Activated CD4-positive, alpha-beta T cell treated with anti-CD3 and anti-CD28 coated beads for 36 hours (primary cell): ENCODE results near the gene UVRAG. TPM values are rescaled to one million over a fixed set of nuclear protein-coding genes. Genes with fewer than 3 reads are reported as not detected.

ENCODE experiments used
- ATAC-seq: fragments of 200-7000 bp; cut with Tn5 transposase; one replicate; pipeline ENCODE4 v1.10.0; 2021; ENCODE audit warnings: mild to moderate bottlenecking, moderate library complexity
- CTCF ChIA-PET: fragments of 350-600 bp; sonication (Branson Sonifier 250); formaldehyde crosslinking; loops from one replicate; lab custom pipeline; 2021; ENCODE audit warnings: antibody characterized with exemption; lab: Charles Lee
- POLR2A ChIA-PET: fragments of 350-600 bp; sonication (Branson Sonifier 250); formaldehyde crosslinking; loops from one replicate; lab custom pipeline; 2021; ENCODE audit warnings: antibody characterized with exemption, inconsistent platforms; lab: Charles Lee
- DNase-seq: peaks from one replicate; pipeline ENCODE4 v3.0.0-alpha.2; 2020
- H3K27ac Mint-ChIP-seq: one replicate; pipeline ENCODE4 v1.8.0; 2021; ENCODE audit warnings: mixed read lengths
- H3K27me3 Mint-ChIP-seq: one replicate; pipeline ENCODE4 v1.8.0; 2021; ENCODE audit warnings: mixed read lengths
- H3K36me3 Mint-ChIP-seq: one replicate; pipeline ENCODE4 v1.8.0; 2021; ENCODE audit warnings: low read depth, mixed read lengths
- H3K4me1 Mint-ChIP-seq: one replicate; pipeline ENCODE4 v1.8.0; 2021; ENCODE audit warnings: mixed read lengths
- H3K4me3 Mint-ChIP-seq: one replicate; pipeline ENCODE4 v1.8.0; 2021; ENCODE audit warnings: mild to moderate bottlenecking, moderate library complexity, mixed read lengths
- H3K9me3 Mint-ChIP-seq: one replicate; pipeline ENCODE4 v1.8.0; 2021; ENCODE audit warnings: low read depth, mixed read lengths
- intact Hi-C, 2 experiments: fragments of 100-400 bp; cut with DNase I in 1 of 2; cut with micrococcal nuclease in 1 of 2; formaldehyde crosslinking; loops; one replicate each; pipeline versions ENCODE4 v1.14.2 to v1.15.1; 2022 to 2024; cut with DNase I, micrococcal nuclease
- total RNA-seq, 2 experiments: library from RNA; stranded (reverse); gene quantifications; one replicate each; pipeline ENCODE4 v1.2.3, GENCODE V29; 2021

UVRAG gene
- total RNA-seq, 2 experiments from 2014 or later, result 11.4 to 13.4 TPM

GRCh38 chr11:76090821-76091220 lies 275.8 kb downstream of the UVRAG start:
- peaks cover 30% of the 10 kb centered on the region for H3K36me3 Mint-ChIP-seq
- no peak for ATAC-seq
- no peak overlapping the region for H3K4me3 Mint-ChIP-seq
- peaks cover 15% of the 10 kb centered on the region for H3K9me3 Mint-ChIP-seq
- no peaks in the 10 kb centered on the region for H3K4me1 Mint-ChIP-seq
- intact Hi-C loops, result no loop called here
- POLR2A ChIA-PET, result no interaction called here
- no peak for DNase-seq
- H3K27ac Mint-ChIP-seq, result no peak overlapping the region
- no peaks in the 10 kb centered on the region for H3K27me3 Mint-ChIP-seq
- CTCF ChIA-PET, result interaction anchor here (1.5 kb wide), 1 partner anchor 13 kb away, joined by 5 read pairs; no protein-coding TSS in a partner anchor

- DNase-seq (no peak), ATAC-seq (no peak)
- Mint-ChIP-seq H3K36me3 (peaks cover 15% of the 10 kb centered on the region), H3K4me3 (no peak overlapping the region), H3K27me3 (no peaks in the 10 kb centered on the region), H3K9me3 (peaks cover 7% of the 10 kb centered on the region), H3K4me1 (no peaks in the 10 kb centered on the region), H3K27ac (no peak overlapping the region)
- intact Hi-C loops, result no loop called here
- POLR2A ChIA-PET, result no interaction called here
- CTCF ChIA-PET, result interaction anchor here (0.6 to 1.5 kb wide), 4 partner anchors 9 to 372 kb away, joined by 3 to 4 read pairs (median 3); no protein-coding TSS in a partner anchor
Observed at GRCh38 chr11:76094740-76095139, 279.7 kb downstream of the UVRAG start.

GRCh38 chr11:76095891-76096290 lies 280.9 kb downstream of the UVRAG start:
- no peak for ATAC-seq
- Mint-ChIP-seq H3K4me3 (no peak overlapping the region), H3K27ac (no peak overlapping the region), H3K9me3 (peaks cover 2% of the 10 kb centered on the region), H3K4me1 (no peaks in the 10 kb centered on the region), H3K27me3 (no peaks in the 10 kb centered on the region), H3K36me3 (peaks cover 4% of the 10 kb centered on the region)
- POLR2A ChIA-PET, result no interaction called here
- DNase-seq, result no peak
- CTCF ChIA-PET, result interaction anchor here (1.0 to 1.5 kb wide), 5 partner anchors 9 to 373 kb away, joined by 3 to 4 read pairs (median 3); no protein-coding TSS in a partner anchor
- intact Hi-C loops, result no loop called here

- no peaks in the 10 kb centered on the region for H3K27me3 Mint-ChIP-seq
- ATAC-seq, result no peak
- peaks cover 3% of the 10 kb centered on the region for H3K36me3 Mint-ChIP-seq
- H3K9me3 Mint-ChIP-seq, result peaks cover 2% of the 10 kb centered on the region
- H3K4me3 Mint-ChIP-seq, result no peak overlapping the region
- ChIA-PET CTCF (interaction anchor here (1.0 to 1.5 kb wide), 2 partner anchors 8 to 20 kb away, joined by 3 read pairs; no protein-coding TSS in a partner anchor), POLR2A (no interaction called here)
- no peak for DNase-seq
- no peak overlapping the region for H3K27ac Mint-ChIP-seq
- intact Hi-C loops, result no loop called here
- no peaks in the 10 kb centered on the region for H3K4me1 Mint-ChIP-seq
Observed at GRCh38 chr11:76096552-76096951, 281.5 kb downstream of the UVRAG start.

- Mint-ChIP-seq H3K4me3 (no peak overlapping the region), H3K9me3 (no peaks in the 10 kb centered on the region), H3K36me3 (no peaks in the 10 kb centered on the region), H3K27me3 (no peaks in the 10 kb centered on the region), H3K27ac (no peak overlapping the region), H3K4me1 (no peaks in the 10 kb centered on the region)
- DNase-seq, result no peak
- ChIA-PET POLR2A (no interaction called here), CTCF (no interaction called here)
- intact Hi-C loops, result no loop called here
- no peak for ATAC-seq
Observed at GRCh38 chr11:76102802-76103201, 287.8 kb downstream of the UVRAG start.

GRCh38 chr11:76103460-76103859 lies 288.4 kb downstream of the UVRAG start:
- POLR2A ChIA-PET, result no interaction called here
- Mint-ChIP-seq H3K27me3 (no peaks in the 10 kb centered on the region), H3K9me3 (no peaks in the 10 kb centered on the region), H3K27ac (no peak overlapping the region), H3K4me1 (no peaks in the 10 kb centered on the region), H3K36me3 (no peaks in the 10 kb centered on the region), H3K4me3 (no peak overlapping the region)
- intact Hi-C loops, result no loop called here
- ATAC-seq, result no peak
- CTCF ChIA-PET, result no interaction called here
- no peak for DNase-seq

GRCh38 chr11:76104285-76104684 lies 289.3 kb downstream of the UVRAG start:
- ATAC-seq (no peak), DNase-seq (no peak)
- H3K27me3 Mint-ChIP-seq, result no peaks in the 10 kb centered on the region
- no peak overlapping the region for H3K4me3 Mint-ChIP-seq
- intact Hi-C loops, result no loop called here
- CTCF ChIA-PET, result interaction anchor here (1.5 to 2.1 kb wide), 2 partner anchors 8 to 48 kb away, joined by 3 to 5 read pairs; no protein-coding TSS in a partner anchor
- POLR2A ChIA-PET, result no interaction called here
- no peaks in the 10 kb centered on the region for H3K36me3 Mint-ChIP-seq
- H3K27ac Mint-ChIP-seq, result no peak overlapping the region
- H3K9me3 Mint-ChIP-seq, result no peaks in the 10 kb centered on the region
- H3K4me1 Mint-ChIP-seq, result no peaks in the 10 kb centered on the region

- Mint-ChIP-seq H3K27ac (no peak overlapping the region), H3K4me3 (no peak overlapping the region), H3K27me3 (no peaks in the 10 kb centered on the region), H3K9me3 (no peaks in the 10 kb centered on the region), H3K4me1 (no peaks in the 10 kb centered on the region), H3K36me3 (no peaks in the 10 kb centered on the region)
- no peak for ATAC-seq
- ChIA-PET POLR2A (no interaction called here), CTCF (interaction anchor here (1.5 to 2.1 kb wide), 2 partner anchors 10 to 47 kb away, joined by 3 to 5 read pairs; no protein-coding TSS in a partner anchor)
- no peak for DNase-seq
- intact Hi-C loops, result no loop called here
Observed at GRCh38 chr11:76105637-76106036, 290.6 kb downstream of the UVRAG start.

GRCh38 chr11:76107971-76108370 lies 293.0 kb downstream of the UVRAG start:
- Mint-ChIP-seq H3K27me3 (no peaks in the 10 kb centered on the region), H3K36me3 (peaks cover 2% of the 10 kb centered on the region), H3K4me3 (no peak overlapping the region), H3K4me1 (no peaks in the 10 kb centered on the region), H3K9me3 (no peaks in the 10 kb centered on the region), H3K27ac (no peak overlapping the region)
- intact Hi-C loops, result no loop called here
- ChIA-PET CTCF (no interaction called here), POLR2A (no interaction called here)
- ATAC-seq (no peak), DNase-seq (no peak)

- no peaks in the 10 kb centered on the region for H3K27me3 Mint-ChIP-seq
- H3K4me3 Mint-ChIP-seq, result no peak overlapping the region
- peaks cover 11% of the 10 kb centered on the region for H3K36me3 Mint-ChIP-seq
- intact Hi-C loops, result no loop called here
- ATAC-seq, result no peak
- no peak for DNase-seq
- no peaks in the 10 kb centered on the region for H3K4me1 Mint-ChIP-seq
- H3K27ac Mint-ChIP-seq, result no peak overlapping the region
- CTCF ChIA-PET, result interaction anchor here (1.2 kb wide), 1 partner anchor 13 kb away, joined by 3 read pairs; no protein-coding TSS in a partner anchor
- no peaks in the 10 kb centered on the region for H3K9me3 Mint-ChIP-seq
- POLR2A ChIA-PET, result interaction anchor here (0.5 kb wide), 1 partner anchor 18 kb away, joined by 3 read pairs; no protein-coding TSS in a partner anchor
Observed at GRCh38 chr11:76114238-76114637, 299.2 kb downstream of the UVRAG start.

GRCh38 chr11:76115555-76115954 lies 300.5 kb downstream of the UVRAG start:
- CTCF ChIA-PET, result no interaction called here
- POLR2A ChIA-PET, result no interaction called here
- DNase-seq (no peak), ATAC-seq (no peak)
- no peak overlapping the region for H3K27ac Mint-ChIP-seq
- no peaks in the 10 kb centered on the region for H3K27me3 Mint-ChIP-seq
- no peak overlapping the region for H3K4me3 Mint-ChIP-seq
- no peaks in the 10 kb centered on the region for H3K4me1 Mint-ChIP-seq
- H3K36me3 Mint-ChIP-seq, result peaks cover 11% of the 10 kb centered on the region
- intact Hi-C loops, result no loop called here
- H3K9me3 Mint-ChIP-seq, result no peaks in the 10 kb centered on the region

GRCh38 chr11:76119032-76119431 lies 304.0 kb downstream of the UVRAG start:
- Mint-ChIP-seq H3K27ac (no peak overlapping the region), H3K27me3 (no peaks in the 10 kb centered on the region), H3K4me3 (no peak overlapping the region), H3K36me3 (peaks cover 11% of the 10 kb centered on the region), H3K4me1 (no peaks in the 10 kb centered on the region), H3K9me3 (no peaks in the 10 kb centered on the region)
- POLR2A ChIA-PET, result interaction anchor here (0.7 kb wide), 1 partner anchor 841 kb away, joined by 4 read pairs; no protein-coding TSS in a partner anchor
- no peak for ATAC-seq
- CTCF ChIA-PET, result interaction anchor here (0.6 kb wide), 1 partner anchor 1167 kb away, joined by 3 read pairs; no protein-coding TSS in a partner anchor
- intact Hi-C loops, result no loop called here
- DNase-seq, result no peak
